ENCODE results near the gene NRAP.

NRAP gene

GRCh38 chr10:113613427-113613826 is 50.4 kb downstream of the NRAP start:
- no peak for DNase-seq
- H3K4me3 ChIP-seq (ENCODE audit: low read depth, low read length): no peak overlapping the region
- no peak overlapping the region for H3K27ac ChIP-seq
- TF ChIP-seq CTCF (IDR thresholded peaks at IDR 0.05; ENCODE audit: low read depth, low read length, missing control alignments): no peak
- H3K27me3 ChIP-seq (replicated peaks): no peaks in the 10 kb centered on the region
- no peaks in the 10 kb centered on the region for H3K36me3 ChIP-seq (replicated peaks)
- in situ Hi-C loops (cut with HindIII; ENCODE audit: low pct_ligation_motif_present, low sequenced_read_pairs): no loop called here

- Histone ChIP-seq H3K36me3 (replicated peaks) (no peaks in the 10 kb centered on the region), H3K27ac (no peak overlapping the region), H3K4me3 (ENCODE audit: low read depth, low read length) (no peak overlapping the region), H3K27me3 (replicated peaks) (no peaks in the 10 kb centered on the region)
- no peak for DNase-seq
- in situ Hi-C loops (cut with HindIII; ENCODE audit: low pct_ligation_motif_present, low sequenced_read_pairs): no loop called here
- no peak for TF ChIP-seq CTCF (IDR thresholded peaks at IDR 0.05; ENCODE audit: low read depth, low read length, missing control alignments)
Measured at GRCh38 chr10:113612154-113612553, 51.7 kb downstream of the NRAP start.

GRCh38 chr10:113610631-113611601 is 52.9 kb downstream of the NRAP start:
- in situ Hi-C loops (cut with HindIII; ENCODE audit: low pct_ligation_motif_present, low sequenced_read_pairs): no loop called here
- no peaks in the 10 kb centered on the region for H3K36me3 ChIP-seq (replicated peaks)
- TF ChIP-seq CTCF (IDR thresholded peaks at IDR 0.05; ENCODE audit: low read depth, low read length, missing control alignments): no peak
- no peak for DNase-seq
- H3K27me3 ChIP-seq (replicated peaks): no peaks in the 10 kb centered on the region
- H3K27ac ChIP-seq: no peak overlapping the region
- H3K4me3 ChIP-seq (ENCODE audit: low read depth, low read length): no peak overlapping the region

- no peak overlapping the region for H3K27ac ChIP-seq
- no peaks in the 10 kb centered on the region for H3K27me3 ChIP-seq (replicated peaks)
- TF ChIP-seq CTCF (IDR thresholded peaks at IDR 0.05; ENCODE audit: low read depth, low read length, missing control alignments): no peak
- no peak for DNase-seq
- H3K4me3 ChIP-seq (ENCODE audit: low read depth, low read length): no peak overlapping the region
- H3K36me3 ChIP-seq (replicated peaks): no peaks in the 10 kb centered on the region
- in situ Hi-C loops (cut with HindIII; ENCODE audit: low pct_ligation_motif_present, low sequenced_read_pairs): no loop called here
Measured at GRCh38 chr10:113609704-113610108, 54.1 kb downstream of the NRAP start.

GRCh38 chr10:113605268-113605978 is 58.4 kb downstream of the NRAP start:
- no peak for TF ChIP-seq CTCF (IDR thresholded peaks at IDR 0.05; ENCODE audit: low read depth, low read length, missing control alignments)
- Histone ChIP-seq H3K4me3 (ENCODE audit: low read depth, low read length) (no peak overlapping the region), H3K27ac (no peak overlapping the region), H3K36me3 (replicated peaks) (no peaks in the 10 kb centered on the region), H3K27me3 (replicated peaks) (no peaks in the 10 kb centered on the region)
- DNase-seq: no peak
- in situ Hi-C loops (cut with HindIII; ENCODE audit: low pct_ligation_motif_present, low sequenced_read_pairs): no loop called here

Measured in brain microvascular endothelial cell (primary cell).